ENCODE data around the gene ARHGAP24.

GRCh38 chr4:85675076-85676049 is 200.4 kb downstream of the ARHGAP24 start:
- no peak for TF ChIP-seq CTCF (IDR thresholded peaks at IDR 0.05)
- TF ChIP-seq POLR2A (IDR thresholded peaks at IDR 0.05): no peak
